Dermis microvascular lymphatic vessel endothelial cell (primary cell): ENCODE measurements around the gene KIAA1958. TPM values are rescaled to one million over a fixed set of nuclear protein-coding genes. Genes with fewer than 3 reads are reported as not detected.
A peak's percentile ranks its signal among the peaks of the same experiment; 100 is the strongest.

Experiments used
- DNase-seq, 2 donors: peaks; one replicate each; pipeline versions ENCODE4 v3.0.0 to v3.0.0-alpha.2; 2010; ENCODE audit warnings: low read depth in 2 of 2
- total RNA-seq: library from RNA; depleted of rRNA; stranded (reverse); fragments of >200 nt; gene quantifications from 2 replicates; pipeline ENCODE4 v1.2.1, GENCODE V29; 2014

The KIAA1958 gene
- total RNA-seq: 1.0 and 2.4 TPM in 2 replicates

DNA sequence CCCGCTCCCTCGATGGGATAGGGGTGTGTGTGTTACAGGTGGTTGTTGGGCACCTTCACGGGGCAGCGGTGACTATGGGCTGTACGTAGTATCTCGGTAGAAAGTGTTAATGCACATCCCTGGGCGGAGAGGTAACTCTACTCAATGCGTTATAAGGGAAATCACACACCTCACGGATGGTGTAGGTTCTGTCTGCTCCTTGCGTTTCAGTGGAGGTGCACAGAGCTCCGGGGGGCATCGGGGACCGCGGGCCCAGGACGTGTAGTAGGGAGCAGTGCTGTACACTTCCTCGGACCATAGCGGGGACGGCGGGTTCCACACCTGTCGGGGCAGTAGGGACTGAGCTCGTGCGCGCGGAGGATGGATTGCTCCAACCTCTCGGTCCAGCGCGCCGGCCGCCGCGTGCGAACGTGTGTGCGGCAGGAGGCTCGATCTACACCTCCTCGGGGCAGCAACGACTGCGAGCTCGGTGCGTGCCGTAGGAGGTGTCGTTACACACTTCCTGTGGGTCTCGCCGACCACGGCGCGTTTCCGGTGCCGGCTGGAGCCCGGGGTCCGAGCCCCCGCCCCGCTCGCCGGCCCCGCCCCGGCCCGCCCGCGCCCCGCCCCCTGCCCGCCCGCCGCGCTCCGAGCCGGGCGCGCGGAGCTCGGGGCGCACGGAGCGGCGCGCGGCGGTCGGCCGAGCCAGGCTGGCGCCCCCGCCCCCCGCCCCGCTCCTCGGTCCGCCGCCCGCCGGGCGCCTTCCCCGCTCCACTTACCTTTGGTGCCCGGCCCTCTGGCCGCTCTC is at the start of gene KIAA1958:
Gene KIAA1958 (plus strand): TSS at position 607 of the 787 bp plus-strand sequence. CDS start 87,254 bp downstream, outside the sequence.
- peak; percentile 21 to 72 for DNase-seq

GRCh38 chr9:112437406-112437805 is 49.2 kb upstream of the KIAA1958 start:
- DNase-seq: no peak

GRCh38 chr9:112439171-112439570 is 47.5 kb upstream of the KIAA1958 start:
- no peak for DNase-seq

- DNase-seq: no peak
Observed at GRCh38 chr9:112439825-112440224, 46.8 kb upstream of the KIAA1958 start.

DNA sequence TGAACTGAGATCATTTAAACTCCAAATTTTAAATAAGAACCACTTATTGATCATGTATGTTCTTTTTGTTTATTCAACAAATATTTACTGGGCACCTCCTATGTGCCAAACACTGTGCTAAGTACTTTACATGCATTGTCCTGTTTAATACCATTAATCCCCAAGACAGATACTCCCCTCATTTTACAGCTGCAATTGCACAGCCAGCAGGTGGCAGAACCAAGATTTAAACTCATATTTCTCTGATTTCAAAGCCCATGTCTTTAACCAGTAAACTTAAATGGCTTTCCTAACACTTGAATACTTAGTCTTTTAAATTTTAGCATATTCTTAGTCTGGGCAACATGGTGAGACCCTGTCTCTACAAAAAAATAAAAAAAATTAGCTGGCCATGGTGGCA is 43.4 kb upstream of the KIAA1958 start:
- DNase-seq: peak; percentile 25 to 40

GRCh38 chr9:112443636-112444035 is 43.0 kb upstream of the KIAA1958 start:
- no peak for DNase-seq

- no peak for DNase-seq
Observed at GRCh38 chr9:112445196-112445595, 41.4 kb upstream of the KIAA1958 start.

- no peak for DNase-seq
Observed at GRCh38 chr9:112446080-112446479, 40.5 kb upstream of the KIAA1958 start.

DNA sequence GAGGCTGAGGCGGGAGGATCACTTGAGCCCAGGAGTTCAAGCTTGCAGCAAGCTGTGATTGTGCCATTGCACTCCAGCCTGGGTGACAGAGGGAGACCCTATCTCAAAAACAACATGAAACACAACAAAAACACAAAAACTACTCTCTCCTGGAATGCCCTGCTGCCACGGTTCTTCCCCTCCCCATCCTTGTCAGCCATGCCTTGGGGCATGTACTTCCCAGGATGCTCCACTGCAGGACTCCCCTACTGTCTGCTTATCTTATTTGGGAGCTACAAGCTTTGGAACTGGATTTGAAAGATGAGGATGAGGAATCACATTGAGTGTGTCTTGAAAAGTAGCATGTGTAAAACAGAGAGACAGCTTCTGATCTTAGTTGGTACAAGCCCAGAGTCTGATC is 40.1 kb upstream of the KIAA1958 start:
- no peak for DNase-seq

GRCh38 chr9:112447283-112447761 is 39.3 kb upstream of the KIAA1958 start:
- DNase-seq: no peak

GRCh38 chr9:112462855-112463254 is 23.8 kb upstream of the KIAA1958 start:
- DNase-seq: no peak

DNA sequence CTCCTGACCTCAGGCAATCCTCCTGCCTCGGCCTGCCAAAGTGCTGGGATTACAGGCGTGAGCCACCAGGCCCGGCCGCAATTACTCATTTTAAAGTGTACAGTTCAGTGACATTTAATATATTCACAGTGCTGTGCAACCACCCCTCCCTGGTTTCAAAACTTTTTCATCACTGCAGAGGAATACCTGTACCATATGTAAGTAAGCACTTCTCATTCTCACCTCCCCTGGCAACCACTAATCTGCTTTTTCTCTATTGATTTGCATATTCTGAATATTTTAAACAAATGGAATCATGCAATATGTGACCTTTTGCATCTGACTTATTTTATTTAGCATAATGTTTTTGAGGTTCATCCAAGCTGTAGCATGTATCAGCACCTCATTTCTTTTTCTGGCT is 21.3 kb upstream of the KIAA1958 start:
- DNase-seq: no peak

DNA sequence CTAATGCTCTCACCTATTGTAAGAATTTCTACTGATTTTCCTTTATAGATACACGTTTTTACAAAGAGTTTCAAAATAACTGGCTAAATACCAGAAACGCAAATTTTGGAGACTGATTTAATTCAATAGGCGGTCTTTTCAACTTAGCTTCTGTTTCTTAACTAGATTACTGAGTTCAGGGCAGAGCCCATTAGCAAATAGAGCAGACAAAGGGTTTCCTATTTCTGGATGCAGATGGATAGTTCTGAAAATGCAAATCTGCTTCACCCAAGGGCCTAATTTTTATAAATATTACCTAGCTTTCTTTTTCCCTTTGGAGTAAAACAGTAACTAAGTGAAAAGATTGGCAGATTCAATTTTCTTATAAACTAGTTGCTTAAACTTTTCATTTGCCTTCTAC is 13.6 kb upstream of the KIAA1958 start:
- DNase-seq: no peak

DNA sequence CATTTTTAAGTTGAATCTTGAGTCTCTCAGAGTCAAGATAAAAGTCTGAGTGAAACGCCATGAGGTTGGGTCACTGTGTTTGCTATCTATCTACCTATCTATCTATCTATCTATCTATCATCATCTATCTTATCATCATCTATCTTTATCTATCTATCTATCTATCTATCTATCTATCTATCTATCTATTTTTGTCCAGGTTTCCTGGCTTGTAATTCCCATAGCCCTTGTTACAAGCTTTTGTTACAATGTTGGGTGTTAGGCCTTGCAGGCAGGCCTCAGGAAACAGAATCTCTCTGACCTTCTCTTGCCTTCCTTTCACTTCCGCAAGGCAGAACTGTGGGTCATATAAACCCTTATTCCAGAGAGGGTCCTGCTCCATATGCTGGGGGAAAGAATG is 12.6 kb upstream of the KIAA1958 start:
- DNase-seq: no peak

DNA sequence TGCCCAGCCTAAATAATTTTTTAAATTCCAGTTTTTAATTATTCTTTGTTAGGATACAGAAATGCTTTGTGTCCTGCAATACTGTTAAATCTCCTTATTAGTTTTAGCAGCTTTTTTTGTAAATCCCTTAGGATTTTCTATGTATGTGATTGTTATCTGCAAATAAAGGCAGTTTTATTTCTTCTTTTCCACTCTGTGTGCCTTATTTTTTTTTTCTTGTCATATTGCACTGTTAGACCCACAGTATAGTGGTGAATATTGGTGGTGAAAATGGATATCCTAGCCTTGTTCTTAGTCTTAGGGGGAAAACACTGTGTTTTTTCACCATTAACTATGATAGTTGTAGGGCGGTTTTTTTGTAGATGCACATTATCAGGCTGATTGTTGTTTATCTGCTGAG is 11.3 kb upstream of the KIAA1958 start:
- no peak for DNase-seq

GRCh38 chr9:112477330-112477729 is 9.3 kb upstream of the KIAA1958 start:
- no peak for DNase-seq

GRCh38 chr9:112479221-112479620 is 7.4 kb upstream of the KIAA1958 start:
- DNase-seq: no peak

- DNase-seq: no peak
Observed at GRCh38 chr9:112484607-112485006, 2.0 kb upstream of the KIAA1958 start.

DNA sequence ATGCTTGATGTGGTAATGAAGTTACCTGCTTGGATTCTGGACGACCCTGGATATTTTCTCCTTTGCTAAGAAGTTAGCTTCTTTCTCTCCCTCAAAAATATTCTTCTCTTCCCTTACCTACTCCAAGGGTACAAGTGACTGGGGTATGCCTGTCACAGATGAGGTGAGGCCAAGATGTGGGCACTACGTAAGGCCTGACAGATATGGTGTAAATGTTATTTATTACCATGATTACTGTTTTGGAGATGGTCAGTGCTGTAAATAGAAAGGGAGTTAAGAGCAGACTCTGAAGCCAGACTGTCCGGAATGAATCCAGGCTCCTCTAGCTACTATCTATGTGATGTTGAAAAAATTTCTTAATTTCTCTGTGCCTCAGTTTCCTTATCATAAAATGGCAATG is 1.1 kb upstream of the KIAA1958 start:
- DNase-seq: no peak

DNA sequence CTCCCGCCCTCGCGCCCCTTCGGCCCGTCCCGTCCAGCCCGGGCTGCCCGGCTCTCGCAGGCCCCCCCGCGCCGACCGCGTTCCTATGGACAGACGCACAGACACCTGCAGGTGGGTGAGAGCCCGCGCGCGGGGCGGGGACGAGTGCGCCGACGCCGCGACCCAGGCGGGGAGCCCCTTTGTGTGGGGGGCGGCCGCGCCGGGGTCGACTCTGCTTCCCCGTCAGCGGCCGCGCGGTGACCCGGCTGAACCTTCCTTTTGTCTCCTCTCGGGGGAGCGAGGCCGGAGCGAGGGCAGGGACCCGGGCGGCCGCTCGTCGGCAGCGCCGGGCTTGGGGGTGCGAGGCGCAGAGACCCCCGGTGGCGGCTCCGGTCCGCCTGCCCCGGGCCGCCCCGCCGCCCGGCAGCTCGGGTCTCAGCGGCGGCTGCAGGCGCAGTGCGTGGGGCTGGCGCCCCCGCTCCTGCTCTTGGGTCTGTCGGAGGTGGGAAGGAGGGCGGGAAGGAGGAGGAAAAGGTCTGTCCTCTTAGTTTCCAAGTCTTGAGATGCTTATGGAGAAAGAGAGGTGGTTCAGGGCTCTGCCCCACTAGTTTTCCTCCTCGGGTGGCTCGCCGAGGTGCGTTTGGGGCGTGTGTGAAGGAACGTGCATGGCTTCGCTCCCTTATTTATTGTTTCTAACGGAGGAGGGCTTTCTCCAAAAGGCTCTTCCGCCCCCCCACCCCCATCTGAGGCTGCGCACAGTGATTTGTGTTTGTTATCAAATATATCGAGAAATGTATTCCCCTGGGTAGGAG is 576 bp downstream of the KIAA1958 start:
- peak in 1 of 2 donors; percentile 43 for DNase-seq

DNA sequence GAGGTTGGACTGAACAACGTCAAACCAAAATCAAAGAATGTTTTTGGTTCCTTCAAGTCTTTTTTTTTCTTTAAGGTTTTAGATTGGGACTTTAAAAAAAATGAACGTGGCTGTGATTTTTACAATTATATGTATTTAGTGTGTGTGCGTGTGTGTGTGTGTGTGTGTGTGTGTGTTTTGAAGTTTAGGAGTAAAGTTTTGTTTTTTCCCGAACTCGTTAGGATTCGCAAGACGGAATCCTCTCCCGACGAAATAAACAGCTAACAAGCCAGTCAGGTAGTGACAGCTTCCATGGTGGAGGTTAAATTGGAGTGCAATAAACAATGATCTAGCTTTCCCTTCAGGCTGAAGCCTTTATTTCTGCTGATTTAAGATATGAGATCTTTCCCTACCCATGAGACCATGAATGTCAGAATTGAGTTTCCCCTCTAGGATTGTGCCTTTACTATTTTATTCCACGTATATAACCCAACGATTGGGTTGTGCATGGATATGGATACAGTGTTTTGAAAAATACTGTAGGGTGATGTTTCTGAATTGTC is 1.2 kb downstream of the KIAA1958 start:
- no peak for DNase-seq

DNA sequence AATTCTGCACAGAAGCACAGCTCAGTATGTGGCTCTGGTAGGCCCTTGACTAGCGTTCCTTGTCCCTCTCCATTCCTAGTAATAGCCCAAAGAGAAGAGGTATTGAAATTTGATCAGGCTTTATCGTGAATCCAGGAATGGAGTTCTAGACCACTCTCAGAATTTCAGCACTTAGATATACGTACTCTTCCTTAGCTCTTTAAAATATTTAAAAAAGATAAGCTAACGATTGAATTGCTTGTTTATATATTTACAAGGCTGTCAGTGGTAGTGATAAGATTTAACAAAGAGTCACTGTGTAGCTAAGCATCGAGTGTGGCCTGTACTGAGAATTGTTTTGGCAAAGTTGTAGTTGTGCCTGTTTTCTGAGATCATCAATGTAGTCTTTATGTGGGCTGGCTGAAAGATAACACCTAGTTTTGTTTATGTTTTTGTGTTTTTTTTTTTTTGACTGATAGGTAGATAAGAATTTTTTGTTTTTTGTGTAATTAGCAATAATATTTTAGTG is 2.5 kb downstream of the KIAA1958 start:
- DNase-seq: no peak
